ENCODE data around the gene SPTB.

The SPTB gene

DNA sequence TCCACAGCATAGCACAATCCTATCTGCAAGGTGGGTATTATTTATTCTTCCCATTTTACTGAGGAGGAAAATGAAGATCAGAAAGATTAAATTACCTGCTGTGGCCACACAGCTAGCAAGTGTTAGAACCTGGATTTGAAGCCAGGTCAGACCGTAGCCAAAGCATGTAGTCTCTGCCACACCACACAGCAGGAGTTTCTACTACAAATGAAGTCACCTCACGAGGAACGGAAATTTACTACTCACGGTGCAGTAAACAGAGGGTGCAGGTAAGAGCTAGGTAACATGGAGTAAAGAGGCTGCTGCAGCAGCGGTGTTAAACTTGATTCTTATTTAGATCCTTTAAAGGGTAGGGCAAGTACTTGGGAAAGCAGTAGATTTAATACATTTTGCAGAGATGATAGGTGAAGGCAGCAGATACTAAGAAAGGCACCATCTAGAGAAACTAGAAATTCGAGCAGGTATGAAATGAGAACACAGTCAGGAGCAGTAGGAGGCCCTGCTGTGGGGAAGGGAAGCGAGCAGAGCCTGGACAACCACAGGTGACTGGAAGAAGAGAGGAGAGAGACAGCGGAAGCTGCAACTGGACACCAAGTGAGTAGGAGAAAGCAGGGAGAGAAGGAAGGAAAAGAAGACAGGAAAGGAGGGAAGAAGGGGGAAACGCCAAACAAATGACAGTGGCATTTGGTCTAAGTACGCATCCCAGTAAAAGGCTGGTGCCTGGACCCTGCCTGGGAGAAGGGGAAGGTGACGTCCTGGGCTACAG is 21.5 kb downstream of the SPTB start:
- Histone ChIP-seq H3K36me3 (ENCODE audit: control insufficient read depth in 2 of 2, insufficient read depth in 1 of 2, low read length in 2 of 2) (no peaks in the 10 kb centered on the region), H3K27ac (ENCODE audit: extremely low read depth, low read depth, low read length) (no peak overlapping the region), H3K4me3 (ENCODE audit: low read depth, low read length) (no peak overlapping the region), H3K9me3 (ENCODE audit: control insufficient read depth, insufficient read depth, low read depth, low read length) (no peaks in the 10 kb centered on the region), H3K4me1 (ENCODE audit: control insufficient read depth, insufficient read depth, low read length) (no peaks in the 10 kb centered on the region)
- CTCF ChIA-PET = interaction anchor here (0.5 to 1.0 kb wide), 2 partner anchors 19 to 20 kb away, joined by 3 to 4 read pairs; no protein-coding TSS in a partner anchor
- POLR2A ChIA-PET = interaction anchor here (0.6 to 1.0 kb wide), 3 partner anchors 22 to 1650 kb away, joined by 4 to 7 read pairs (median 5); partner anchors contain the start of gene SPTB
- peak; percentile 90 for TF ChIP-seq PRDM1 (tag by site-specific recombination; IDR thresholded peaks at IDR 0.05)
- TF ChIP-seq ZNF19 (tag by site-specific recombination; IDR thresholded peaks at IDR 0.05; ENCODE audit: low read depth) = no peak
- TF ChIP-seq KLF8 (tag by site-specific recombination; IDR thresholded peaks at IDR 0.05) = no peak
- TF ChIP-seq ZBTB17 (tag by site-specific recombination; IDR thresholded peaks at IDR 0.05) = peak; percentile 32; the same call in 1 of the 2 replicates
- TF ChIP-seq ZNF514 (tag by site-specific recombination; IDR thresholded peaks at IDR 0.05) = no peak
- TF ChIP-seq ZNF239 (tag by site-specific recombination; IDR thresholded peaks at IDR 0.05) = no peak
- TF ChIP-seq ZNF302 (tag by site-specific recombination; IDR thresholded peaks at IDR 0.05; ENCODE audit: low read depth) = no peak
- TF ChIP-seq ZNF174 (tag by site-specific recombination; IDR thresholded peaks at IDR 0.05) = no peak
- no peak for TF ChIP-seq ZNF37A (tag by site-specific recombination; IDR thresholded peaks at IDR 0.05)
- TF ChIP-seq FEZF1 (tag by site-specific recombination; IDR thresholded peaks at IDR 0.05) = no peak
- TF ChIP-seq ZNF610 (tag by site-specific recombination; IDR thresholded peaks at IDR 0.05; ENCODE audit: borderline replicate concordance) = no peak
- no peak for TF ChIP-seq ZNF404 (tag by site-specific recombination; IDR thresholded peaks at IDR 0.05)
- no peak for TF ChIP-seq ZSCAN30 (tag by site-specific recombination; IDR thresholded peaks at IDR 0.05)
- TF ChIP-seq, protein P1, sequence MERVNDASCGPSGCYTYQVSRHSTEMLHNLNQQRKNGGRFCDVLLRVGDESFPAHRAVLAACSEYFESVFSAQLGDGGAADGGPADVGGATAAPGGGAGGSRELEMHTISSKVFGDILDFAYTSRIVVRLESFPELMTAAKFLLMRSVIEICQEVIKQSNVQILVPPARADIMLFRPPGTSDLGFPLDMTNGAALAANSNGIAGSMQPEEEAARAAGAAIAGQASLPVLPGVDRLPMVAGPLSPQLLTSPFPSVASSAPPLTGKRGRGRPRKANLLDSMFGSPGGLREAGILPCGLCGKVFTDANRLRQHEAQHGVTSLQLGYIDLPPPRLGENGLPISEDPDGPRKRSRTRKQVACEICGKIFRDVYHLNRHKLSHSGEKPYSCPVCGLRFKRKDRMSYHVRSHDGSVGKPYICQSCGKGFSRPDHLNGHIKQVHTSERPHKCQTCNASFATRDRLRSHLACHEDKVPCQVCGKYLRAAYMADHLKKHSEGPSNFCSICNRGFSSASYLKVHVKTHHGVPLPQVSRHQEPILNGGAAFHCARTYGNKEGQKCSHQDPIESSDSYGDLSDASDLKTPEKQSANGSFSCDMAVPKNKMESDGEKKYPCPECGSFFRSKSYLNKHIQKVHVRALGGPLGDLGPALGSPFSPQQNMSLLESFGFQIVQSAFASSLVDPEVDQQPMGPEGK (tag by site-specific recombination; IDR thresholded peaks at IDR 0.05) = no peak
- no peak for TF ChIP-seq OSR2 (tag by site-specific recombination; IDR thresholded peaks at IDR 0.05)
- no peak for TF ChIP-seq KLF7 (tag by site-specific recombination; IDR thresholded peaks at IDR 0.05; ENCODE audit: borderline replicate concordance)
- TF ChIP-seq ZNF214 (tag by site-specific recombination; IDR thresholded peaks at IDR 0.05; ENCODE audit: borderline replicate concordance) = no peak
- peak; percentile 70 for TF ChIP-seq SCRT2 (tag by site-specific recombination; IDR thresholded peaks at IDR 0.05)
- TF ChIP-seq ZNF202 (tag by site-specific recombination; IDR thresholded peaks at IDR 0.05; ENCODE audit: borderline replicate concordance) = no peak
- 0 out of 2 replicates have a peak, but pooled peaks have one; percentile 10 for TF ChIP-seq ZNF10 (tag by site-specific recombination; IDR thresholded peaks at IDR 0.05)
- TF ChIP-seq, protein P2, sequence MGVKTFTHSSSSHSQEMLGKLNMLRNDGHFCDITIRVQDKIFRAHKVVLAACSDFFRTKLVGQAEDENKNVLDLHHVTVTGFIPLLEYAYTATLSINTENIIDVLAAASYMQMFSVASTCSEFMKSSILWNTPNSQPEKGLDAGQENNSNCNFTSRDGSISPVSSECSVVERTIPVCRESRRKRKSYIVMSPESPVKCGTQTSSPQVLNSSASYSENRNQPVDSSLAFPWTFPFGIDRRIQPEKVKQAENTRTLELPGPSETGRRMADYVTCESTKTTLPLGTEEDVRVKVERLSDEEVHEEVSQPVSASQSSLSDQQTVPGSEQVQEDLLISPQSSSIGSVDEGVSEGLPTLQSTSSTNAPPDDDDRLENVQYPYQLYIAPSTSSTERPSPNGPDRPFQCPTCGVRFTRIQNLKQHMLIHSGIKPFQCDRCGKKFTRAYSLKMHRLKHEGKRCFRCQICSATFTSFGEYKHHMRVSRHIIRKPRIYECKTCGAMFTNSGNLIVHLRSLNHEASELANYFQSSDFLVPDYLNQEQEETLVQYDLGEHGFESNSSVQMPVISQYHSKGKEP (tag by site-specific recombination; IDR thresholded peaks at IDR 0.05) = no peak
- TF ChIP-seq ZSCAN23 (tag by site-specific recombination; IDR thresholded peaks at IDR 0.05) = no peak
- TF ChIP-seq ZNF626 (tag by site-specific recombination; IDR thresholded peaks at IDR 0.05) = no peak
- TF ChIP-seq ZXDB (tag by site-specific recombination; IDR thresholded peaks at IDR 0.05) = no peak
- no peak for TF ChIP-seq ZBTB7A (tag by site-specific recombination; IDR thresholded peaks at IDR 0.05; ENCODE audit: low read depth)
- peak; percentile 52; the same call in 1 of the 2 replicates for TF ChIP-seq EGR2 (tag by site-specific recombination; IDR thresholded peaks at IDR 0.05; ENCODE audit: low read depth)
- TF ChIP-seq KLF9 (tag by site-specific recombination; IDR thresholded peaks at IDR 0.05; ENCODE audit: low read depth) = no peak
- TF ChIP-seq ZNF571 (tag by site-specific recombination; IDR thresholded peaks at IDR 0.05) = no peak
- TF ChIP-seq ZNF521 (tag by site-specific recombination; IDR thresholded peaks at IDR 0.05) = no peak
- TF ChIP-seq, protein P3, sequence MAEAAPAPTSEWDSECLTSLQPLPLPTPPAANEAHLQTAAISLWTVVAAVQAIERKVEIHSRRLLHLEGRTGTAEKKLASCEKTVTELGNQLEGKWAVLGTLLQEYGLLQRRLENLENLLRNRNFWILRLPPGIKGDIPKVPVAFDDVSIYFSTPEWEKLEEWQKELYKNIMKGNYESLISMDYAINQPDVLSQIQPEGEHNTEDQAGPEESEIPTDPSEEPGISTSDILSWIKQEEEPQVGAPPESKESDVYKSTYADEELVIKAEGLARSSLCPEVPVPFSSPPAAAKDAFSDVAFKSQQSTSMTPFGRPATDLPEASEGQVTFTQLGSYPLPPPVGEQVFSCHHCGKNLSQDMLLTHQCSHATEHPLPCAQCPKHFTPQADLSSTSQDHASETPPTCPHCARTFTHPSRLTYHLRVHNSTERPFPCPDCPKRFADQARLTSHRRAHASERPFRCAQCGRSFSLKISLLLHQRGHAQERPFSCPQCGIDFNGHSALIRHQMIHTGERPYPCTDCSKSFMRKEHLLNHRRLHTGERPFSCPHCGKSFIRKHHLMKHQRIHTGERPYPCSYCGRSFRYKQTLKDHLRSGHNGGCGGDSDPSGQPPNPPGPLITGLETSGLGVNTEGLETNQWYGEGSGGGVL (tag by site-specific recombination; IDR thresholded peaks at IDR 0.05) = no peak
- TF ChIP-seq ZNF561 (tag by site-specific recombination; IDR thresholded peaks at IDR 0.05; ENCODE audit: borderline replicate concordance) = no peak
- TF ChIP-seq, protein P4, sequence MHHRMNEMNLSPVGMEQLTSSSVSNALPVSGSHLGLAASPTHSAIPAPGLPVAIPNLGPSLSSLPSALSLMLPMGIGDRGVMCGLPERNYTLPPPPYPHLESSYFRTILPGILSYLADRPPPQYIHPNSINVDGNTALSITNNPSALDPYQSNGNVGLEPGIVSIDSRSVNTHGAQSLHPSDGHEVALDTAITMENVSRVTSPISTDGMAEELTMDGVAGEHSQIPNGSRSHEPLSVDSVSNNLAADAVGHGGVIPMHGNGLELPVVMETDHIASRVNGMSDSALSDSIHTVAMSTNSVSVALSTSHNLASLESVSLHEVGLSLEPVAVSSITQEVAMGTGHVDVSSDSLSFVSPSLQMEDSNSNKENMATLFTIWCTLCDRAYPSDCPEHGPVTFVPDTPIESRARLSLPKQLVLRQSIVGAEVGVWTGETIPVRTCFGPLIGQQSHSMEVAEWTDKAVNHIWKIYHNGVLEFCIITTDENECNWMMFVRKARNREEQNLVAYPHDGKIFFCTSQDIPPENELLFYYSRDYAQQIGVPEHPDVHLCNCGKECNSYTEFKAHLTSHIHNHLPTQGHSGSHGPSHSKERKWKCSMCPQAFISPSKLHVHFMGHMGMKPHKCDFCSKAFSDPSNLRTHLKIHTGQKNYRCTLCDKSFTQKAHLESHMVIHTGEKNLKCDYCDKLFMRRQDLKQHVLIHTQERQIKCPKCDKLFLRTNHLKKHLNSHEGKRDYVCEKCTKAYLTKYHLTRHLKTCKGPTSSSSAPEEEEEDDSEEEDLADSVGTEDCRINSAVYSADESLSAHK (tag by site-specific recombination; IDR thresholded peaks at IDR 0.05) = no peak

Measured in HEK293 (cell line).